Parathyroid adenoma (tissue), 2 donors: Measurements from ENCODE around the gene ZNF189.

ENCODE experiments used
- H2AFZ ChIP-seq: fragments of 300-600 bp; sonication (generic); one replicate; pipeline ENCODE4 v1.7.0; 2017; ENCODE audit warnings: antibody characterized with exemption, mild to moderate bottlenecking
- H3K27ac ChIP-seq: fragments of 300-600 bp; sonication (generic); one replicate; pipeline ENCODE4 v1.7.0; 2017
- H3K27me3 ChIP-seq: fragments of 300-600 bp; sonication (generic); one replicate; pipeline ENCODE4 v1.7.0; 2017; ENCODE audit warnings: low read length; ENCODE audit not compliant: control insufficient read depth, insufficient read depth
- H3K36me3 ChIP-seq: fragments of 300-600 bp; sonication (generic); one replicate; pipeline ENCODE4 v1.7.0; 2017; ENCODE audit warnings: low read length; ENCODE audit not compliant: control insufficient read depth, insufficient read depth
- H3K4me1 ChIP-seq: fragments of 300-600 bp; sonication (generic); one replicate; pipeline ENCODE4 v1.7.0; 2017; ENCODE audit warnings: control low read depth
- H3K4me2 ChIP-seq: fragments of 300-600 bp; sonication (generic); one replicate; pipeline ENCODE4 v1.7.0; 2017; ENCODE audit warnings: low read length
- H3K4me3 ChIP-seq: fragments of 300-600 bp; sonication (generic); one replicate; pipeline ENCODE4 v1.7.0; 2017; ENCODE audit warnings: low read depth, low read length
- H3K79me2 ChIP-seq: fragments of 300-600 bp; sonication (generic); one replicate; pipeline ENCODE4 v1.7.0; 2017; ENCODE audit warnings: control low read depth
- H3K9ac ChIP-seq: fragments of 300-600 bp; sonication (generic); one replicate; pipeline ENCODE4 v1.7.0; 2017; ENCODE audit warnings: mild to moderate bottlenecking
- H3K9me3 ChIP-seq: fragments of 300-600 bp; sonication (generic); one replicate; pipeline ENCODE4 v1.7.0; 2017; ENCODE audit warnings: low read length; ENCODE audit not compliant: control insufficient read depth
- CTCF ChIP-seq: fragments of 300-600 bp; sonication (generic); IDR thresholded peaks from one replicate; pipeline ENCODE4 v1.7.0; 2017; ENCODE audit warnings: antibody characterized with exemption, mild to moderate bottlenecking
- donor health status: primary hyperparathyroidism.

The ZNF189 gene

GRCh38 chr9:101375546-101375945 is 23.1 kb upstream of the ZNF189 start:
- no peak overlapping the region for H3K9ac ChIP-seq
- no peak overlapping the region for H3K4me2 ChIP-seq
- no peaks in the 10 kb centered on the region for H3K9me3 ChIP-seq
- H3K27ac ChIP-seq: no peak overlapping the region
- no peaks in the 10 kb centered on the region for H3K36me3 ChIP-seq
- TF ChIP-seq CTCF: no peak
- H3K27me3 ChIP-seq: no peaks in the 10 kb centered on the region
- H2AFZ ChIP-seq: no peak overlapping the region
- H3K79me2 ChIP-seq: no peaks in the 10 kb centered on the region
- H3K4me1 ChIP-seq: no peaks in the 10 kb centered on the region
- no peak overlapping the region for H3K4me3 ChIP-seq

- Histone ChIP-seq H3K4me1 (no peaks in the 10 kb centered on the region), H2AFZ (no peak overlapping the region), H3K27ac (no peak overlapping the region), H3K79me2 (no peaks in the 10 kb centered on the region), H3K4me2 (no peak overlapping the region), H3K36me3 (no peaks in the 10 kb centered on the region), H3K9ac (no peak overlapping the region), H3K4me3 (no peak overlapping the region), H3K9me3 (no peaks in the 10 kb centered on the region), H3K27me3 (no peaks in the 10 kb centered on the region)
- no peak for TF ChIP-seq CTCF
Measured at GRCh38 chr9:101376111-101376848, 22.4 kb upstream of the ZNF189 start.

GRCh38 chr9:101380295-101380694 is 18.4 kb upstream of the ZNF189 start:
- H2AFZ ChIP-seq: no peak overlapping the region
- no peaks in the 10 kb centered on the region for H3K27me3 ChIP-seq
- no peak overlapping the region for H3K4me2 ChIP-seq
- H3K4me1 ChIP-seq: no peaks in the 10 kb centered on the region
- no peaks in the 10 kb centered on the region for H3K79me2 ChIP-seq
- H3K36me3 ChIP-seq: no peaks in the 10 kb centered on the region
- no peak overlapping the region for H3K27ac ChIP-seq
- H3K4me3 ChIP-seq: no peak overlapping the region
- H3K9ac ChIP-seq: no peak overlapping the region
- no peak for TF ChIP-seq CTCF
- H3K9me3 ChIP-seq: no peaks in the 10 kb centered on the region

- Histone ChIP-seq H2AFZ (no peak overlapping the region), H3K4me3 (no peak overlapping the region), H3K27me3 (no peaks in the 10 kb centered on the region), H3K79me2 (no peaks in the 10 kb centered on the region), H3K4me1 (no peaks in the 10 kb centered on the region), H3K4me2 (no peak overlapping the region), H3K27ac (no peak overlapping the region), H3K9ac (no peak overlapping the region), H3K36me3 (no peaks in the 10 kb centered on the region), H3K9me3 (no peaks in the 10 kb centered on the region)
- TF ChIP-seq CTCF: no peak
Measured at GRCh38 chr9:101381118-101381517, 17.5 kb upstream of the ZNF189 start.

- TF ChIP-seq CTCF: no peak
- H3K9ac ChIP-seq: no peak overlapping the region
- H3K4me3 ChIP-seq: no peak overlapping the region
- no peaks in the 10 kb centered on the region for H3K36me3 ChIP-seq
- H3K4me1 ChIP-seq: no peaks in the 10 kb centered on the region
- H3K27me3 ChIP-seq: no peaks in the 10 kb centered on the region
- H2AFZ ChIP-seq: no peak overlapping the region
- no peaks in the 10 kb centered on the region for H3K9me3 ChIP-seq
- H3K79me2 ChIP-seq: no peaks in the 10 kb centered on the region
- no peak overlapping the region for H3K4me2 ChIP-seq
- no peak overlapping the region for H3K27ac ChIP-seq
Measured at GRCh38 chr9:101381833-101382342, 16.8 kb upstream of the ZNF189 start.
